ENCODE results near the gene KLK11. TPM values are rescaled to one million over a fixed set of nuclear protein-coding genes. Genes with fewer than 3 reads are reported as not detected.

The KLK11 gene
- total and polyA plus RNA-seq, 2 donors (not counting 1 experiment from before 2014, with no cell fraction given), result not detected

DNA sequence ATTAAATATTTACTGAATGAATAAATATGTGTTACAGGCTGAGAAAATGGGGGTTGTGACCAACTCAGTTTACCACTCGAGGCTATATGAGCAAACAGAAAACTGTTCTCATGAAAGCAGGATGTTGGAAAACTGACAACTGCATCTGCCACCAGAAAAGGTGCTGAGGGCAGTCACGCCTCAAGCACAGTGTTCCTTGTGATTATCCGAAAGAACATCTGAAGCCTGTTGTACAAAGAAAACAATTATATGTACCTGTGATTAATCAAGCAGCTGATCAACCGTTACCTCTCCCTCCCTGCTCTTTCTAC lies 44.6 kb upstream of the KLK11 start:
- H3K4me2 ChIP-seq (replicated peaks; ENCODE audit: low read depth, low read length, poor library complexity, severe bottlenecking), result no peak overlapping the region
- no peak for ATAC-seq (ENCODE audit: low read depth)
- ChIA-PET POLR2A (no interaction called here), CTCF (no interaction called here)
- Mint-ChIP-seq H3K27ac (no peak overlapping the region), H3K9me3 (ENCODE audit: insufficient read depth) (peaks cover 5% of the 10 kb centered on the region), H3K27me3 (peaks cover 32% of the 10 kb centered on the region), H3K4me3 (no peak overlapping the region), H3K4me1 (no peaks in the 10 kb centered on the region)
- H3K27me3 ChIP-seq (replicated peaks in 1 of 4; ENCODE audit: control extremely low read depth in 1 of 4, control insufficient read depth in 3 of 4, insufficient read depth in 4 of 4, low read length in 3 of 4), result peaks cover 0 to 8% (median 4%) of the 10 kb centered on the region in 4 experiments
- no peaks in the 10 kb centered on the region for H3K79me2 ChIP-seq (ENCODE audit: control insufficient read depth, insufficient read depth, low read length)
- H3K4me3 ChIP-seq (ENCODE audit: control extremely low read depth in 1 of 5, extremely low read depth in 1 of 5, insufficient read depth in 1 of 5, low read depth in 2 of 5, low read length in 4 of 5), result no peak overlapping the region
- no peak for DNase-seq
- H4K20me1 ChIP-seq (ENCODE audit: control insufficient read depth, insufficient read depth, low read length, poor library complexity, severe bottlenecking), result no peaks in the 10 kb centered on the region
- intact Hi-C loops (cut with micrococcal nuclease), result no loop called here
- TF ChIP-seq, protein P1, sequence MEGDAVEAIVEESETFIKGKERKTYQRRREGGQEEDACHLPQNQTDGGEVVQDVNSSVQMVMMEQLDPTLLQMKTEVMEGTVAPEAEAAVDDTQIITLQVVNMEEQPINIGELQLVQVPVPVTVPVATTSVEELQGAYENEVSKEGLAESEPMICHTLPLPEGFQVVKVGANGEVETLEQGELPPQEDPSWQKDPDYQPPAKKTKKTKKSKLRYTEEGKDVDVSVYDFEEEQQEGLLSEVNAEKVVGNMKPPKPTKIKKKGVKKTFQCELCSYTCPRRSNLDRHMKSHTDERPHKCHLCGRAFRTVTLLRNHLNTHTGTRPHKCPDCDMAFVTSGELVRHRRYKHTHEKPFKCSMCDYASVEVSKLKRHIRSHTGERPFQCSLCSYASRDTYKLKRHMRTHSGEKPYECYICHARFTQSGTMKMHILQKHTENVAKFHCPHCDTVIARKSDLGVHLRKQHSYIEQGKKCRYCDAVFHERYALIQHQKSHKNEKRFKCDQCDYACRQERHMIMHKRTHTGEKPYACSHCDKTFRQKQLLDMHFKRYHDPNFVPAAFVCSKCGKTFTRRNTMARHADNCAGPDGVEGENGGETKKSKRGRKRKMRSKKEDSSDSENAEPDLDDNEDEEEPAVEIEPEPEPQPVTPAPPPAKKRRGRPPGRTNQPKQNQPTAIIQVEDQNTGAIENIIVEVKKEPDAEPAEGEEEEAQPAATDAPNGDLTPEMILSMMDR (IDR thresholded peaks at IDR 0.05), result no peak
- TF ChIP-seq EZH2 (IDR thresholded peaks at IDR 0.05; ENCODE audit: borderline replicate concordance, insufficient read depth, low read depth, low read length, poor library complexity, severe bottlenecking), result no peak
- H2AFZ ChIP-seq (ENCODE audit: insufficient read depth, low read depth, low read length, poor library complexity, severe bottlenecking), result no peak overlapping the region
- 88% methylated on average over 1 of the region's 4 CpGs for WGBS (ENCODE audit: insufficient coverage)
- no peaks in the 10 kb centered on the region for H3K36me3 ChIP-seq (replicated peaks in 1 of 2; ENCODE audit: control extremely low read depth in 1 of 2, control insufficient read depth in 1 of 2, extremely low read depth in 1 of 2, insufficient read depth in 2 of 2, low read length in 1 of 2)
- no peak overlapping the region for H3K9ac ChIP-seq (ENCODE audit: low read length)
- peaks cover 0 to 6% (median 0%) of the 10 kb centered on the region in 3 donors for H3K9me3 ChIP-seq (ENCODE audit: control extremely low read depth in 1 of 3, control insufficient read depth in 2 of 3, insufficient read depth in 1 of 3, low read length in 2 of 3)
- H3K4me1 ChIP-seq (ENCODE audit: control insufficient read depth in 2 of 2, insufficient read depth in 2 of 2, low read length in 2 of 2), result no peaks in the 10 kb centered on the region
- H3K27ac ChIP-seq (ENCODE audit: low read length in 2 of 2), result no peak overlapping the region

DNA sequence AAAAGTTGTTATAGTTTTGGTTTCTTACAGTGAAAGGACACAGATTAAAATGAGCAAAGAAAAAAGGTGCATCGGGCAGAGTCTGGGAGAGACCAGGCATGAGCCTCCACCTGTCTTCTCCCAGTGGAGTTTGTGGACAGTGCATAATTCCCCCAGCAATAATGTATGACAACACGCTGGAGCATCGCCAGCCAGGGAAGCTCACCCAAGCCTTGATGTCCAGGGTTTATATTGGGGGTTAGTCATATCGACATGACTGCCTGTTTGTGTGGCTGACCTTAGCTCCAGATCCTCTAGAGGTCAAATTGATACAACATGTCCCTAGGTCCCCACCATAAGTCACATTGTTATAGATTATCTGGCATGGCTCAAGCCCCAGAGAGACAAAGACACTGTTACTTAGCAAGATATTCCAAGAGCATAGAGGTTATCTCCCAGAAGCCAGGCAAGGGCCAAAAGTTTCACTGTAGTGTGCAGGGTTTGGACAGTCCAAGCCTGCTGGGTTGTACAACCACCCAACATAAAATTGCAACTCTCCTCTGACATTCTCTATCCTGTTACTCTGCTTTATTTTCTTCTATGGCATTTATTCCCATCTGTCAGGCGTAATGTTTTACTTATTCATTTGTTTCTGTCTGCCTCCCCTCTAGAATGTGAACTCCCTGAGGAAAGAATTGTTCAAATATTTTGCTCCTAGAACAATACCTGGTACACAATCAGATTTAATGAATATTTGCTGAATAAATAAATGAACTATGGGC lies 44.1 kb upstream of the KLK11 start:
- intact Hi-C loops (cut with micrococcal nuclease), result no loop called here
- Histone ChIP-seq H3K79me2 (ENCODE audit: control insufficient read depth, insufficient read depth, low read length) (no peaks in the 10 kb centered on the region), H3K27ac (ENCODE audit: low read length in 2 of 2) (no peak overlapping the region), H4K20me1 (ENCODE audit: control insufficient read depth, insufficient read depth, low read length, poor library complexity, severe bottlenecking) (no peaks in the 10 kb centered on the region), H3K4me3 (ENCODE audit: control extremely low read depth in 1 of 5, extremely low read depth in 1 of 5, insufficient read depth in 1 of 5, low read depth in 2 of 5, low read length in 4 of 5) (no peak overlapping the region), H3K36me3 (replicated peaks in 1 of 2; ENCODE audit: control extremely low read depth in 1 of 2, control insufficient read depth in 1 of 2, extremely low read depth in 1 of 2, insufficient read depth in 2 of 2, low read length in 1 of 2) (no peaks in the 10 kb centered on the region), H3K9me3 (ENCODE audit: control extremely low read depth in 1 of 3, control insufficient read depth in 2 of 3, insufficient read depth in 1 of 3, low read length in 2 of 3) (peaks cover 0 to 6% (median 0%) of the 10 kb centered on the region in 3 donors), H2AFZ (ENCODE audit: insufficient read depth, low read depth, low read length, poor library complexity, severe bottlenecking) (no peak overlapping the region), H3K9ac (ENCODE audit: low read length) (no peak overlapping the region), H3K4me2 (replicated peaks; ENCODE audit: low read depth, low read length, poor library complexity, severe bottlenecking) (no peak overlapping the region), H3K4me1 (ENCODE audit: control insufficient read depth in 2 of 2, insufficient read depth in 2 of 2, low read length in 2 of 2) (no peaks in the 10 kb centered on the region), H3K27me3 (replicated peaks in 1 of 4; ENCODE audit: control extremely low read depth in 1 of 4, control insufficient read depth in 3 of 4, insufficient read depth in 4 of 4, low read length in 3 of 4) (peaks cover 0 to 12% (median 7%) of the 10 kb centered on the region in 4 experiments)
- Mint-ChIP-seq H3K4me3 (no peak overlapping the region), H3K4me1 (no peaks in the 10 kb centered on the region), H3K27ac (no peak overlapping the region), H3K27me3 (peaks cover 35% of the 10 kb centered on the region), H3K9me3 (ENCODE audit: insufficient read depth) (peaks cover 5% of the 10 kb centered on the region)
- no peak for ATAC-seq (ENCODE audit: low read depth)
- ChIA-PET POLR2A (no interaction called here), CTCF (no interaction called here)
- DNase-seq, result no peak
- WGBS (ENCODE audit: insufficient coverage), result no CpG with 5 or more reads among the region's 5 CpGs
- TF ChIP-seq, protein P1 (IDR thresholded peaks at IDR 0.05), result no peak
- TF ChIP-seq EZH2 (IDR thresholded peaks at IDR 0.05; ENCODE audit: borderline replicate concordance, insufficient read depth, low read depth, low read length, poor library complexity, severe bottlenecking), result no peak

Measured in B cell (primary cell).